HG03442 (cell line): ENCODE measurements around the gene LZTS2.
"Not testable (repeated sequence)": the region's sequence is repeated elsewhere in the genome, so short reads cannot be mapped to it uniquely, and the experiment has no call there.

ENCODE experiments used
- ATAC-seq: cut with Tn5 transposase; IDR thresholded peaks from one replicate; pipeline ENCODE4 v1.9.1; 2021; ENCODE audit warnings: mild to moderate bottlenecking, moderate library complexity; ENCODE audit not compliant: unreplicated experiment

Gene LZTS2

DNA sequence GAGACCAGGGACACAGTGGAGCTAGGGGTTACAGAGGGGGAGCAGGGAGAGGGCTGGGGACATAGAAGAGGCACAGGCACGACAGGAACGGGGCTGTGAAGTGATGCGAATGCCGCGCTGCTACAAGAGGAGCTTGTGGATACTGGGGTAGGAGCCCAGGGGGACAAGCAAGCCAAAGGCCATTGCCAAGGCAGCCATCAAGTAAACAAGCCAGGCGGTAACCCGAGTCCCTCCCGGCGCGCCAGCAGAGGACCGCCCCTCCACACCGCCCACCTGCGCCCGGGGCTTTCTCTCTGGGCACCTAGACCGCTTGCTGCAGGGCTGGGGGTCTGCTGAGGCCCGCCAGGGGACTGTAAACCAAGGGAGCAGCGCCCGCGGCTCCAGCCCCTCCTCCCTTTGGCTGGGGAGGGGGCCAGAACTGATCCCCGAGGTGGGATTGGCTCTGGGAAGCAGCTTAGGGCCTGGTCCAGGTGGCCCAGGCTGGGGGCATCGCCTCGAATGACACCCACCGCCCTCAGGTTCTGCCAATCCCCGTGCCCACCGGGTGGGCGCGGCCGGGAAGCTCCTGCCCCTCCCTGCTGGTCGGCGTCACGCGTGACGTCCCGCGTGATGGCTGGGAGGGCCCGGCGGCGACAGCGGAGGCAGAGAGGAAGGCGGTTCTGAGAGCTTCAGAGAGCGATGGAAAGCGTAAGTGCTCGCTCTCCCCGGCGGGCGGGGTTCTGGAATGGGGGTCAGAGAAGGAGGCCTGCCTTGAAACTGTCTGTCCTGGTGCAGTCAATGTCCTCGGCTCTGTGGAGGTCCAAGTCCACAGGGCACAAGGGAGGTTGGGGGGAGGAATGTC is 32.4 kb downstream of the LZTS2 start:
- peak; percentile 36 for ATAC-seq

DNA sequence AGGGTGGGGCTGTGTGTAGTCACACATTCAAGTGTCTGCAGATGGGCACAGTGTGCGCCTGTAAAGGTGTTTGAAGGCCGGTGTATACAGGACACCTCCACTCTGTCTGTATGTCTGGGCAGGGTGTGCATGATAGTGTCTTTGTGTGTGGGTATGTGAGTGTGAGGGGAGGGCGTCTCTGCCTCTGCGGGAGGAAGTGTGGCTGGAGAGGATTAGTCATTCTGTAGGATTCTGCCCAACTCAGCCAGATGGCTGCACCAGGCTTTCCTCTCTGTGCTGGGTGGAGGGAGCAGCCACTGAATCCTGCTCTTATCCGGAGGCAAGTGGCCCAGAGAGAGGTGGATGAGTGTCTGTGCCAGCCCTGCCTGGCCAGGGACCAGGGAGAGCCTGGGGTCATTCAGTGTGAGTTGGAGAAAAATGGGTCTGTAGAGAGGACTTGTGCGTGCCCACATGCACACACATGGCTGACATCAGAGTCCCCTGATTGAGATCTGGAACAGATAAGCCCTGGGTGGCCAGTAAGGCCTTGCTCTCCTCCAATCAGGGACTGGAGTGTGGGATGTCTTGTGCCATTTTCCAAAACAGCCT is 33.1 kb downstream of the LZTS2 start:
- peak; percentile 23 for ATAC-seq

DNA sequence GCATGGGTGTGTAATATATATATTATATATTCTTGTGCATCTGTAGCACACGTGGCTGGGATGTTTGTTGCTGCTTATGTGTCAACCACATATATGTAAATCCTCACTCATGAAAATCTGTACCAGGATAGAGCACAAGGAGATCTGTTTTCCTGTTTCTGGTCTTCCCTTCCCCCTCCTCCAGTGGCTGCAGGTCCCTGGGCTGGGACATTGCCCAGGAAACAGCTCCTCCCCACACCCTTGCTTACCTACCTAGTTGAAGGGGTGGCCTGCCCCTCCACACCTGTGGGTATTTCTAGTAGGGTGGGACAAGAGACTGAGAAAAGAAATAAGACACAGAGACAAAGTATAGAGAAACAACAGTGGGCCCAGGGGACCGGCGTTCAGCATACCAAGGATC is 33.7 kb downstream of the LZTS2 start:
- no peak for ATAC-seq

DNA sequence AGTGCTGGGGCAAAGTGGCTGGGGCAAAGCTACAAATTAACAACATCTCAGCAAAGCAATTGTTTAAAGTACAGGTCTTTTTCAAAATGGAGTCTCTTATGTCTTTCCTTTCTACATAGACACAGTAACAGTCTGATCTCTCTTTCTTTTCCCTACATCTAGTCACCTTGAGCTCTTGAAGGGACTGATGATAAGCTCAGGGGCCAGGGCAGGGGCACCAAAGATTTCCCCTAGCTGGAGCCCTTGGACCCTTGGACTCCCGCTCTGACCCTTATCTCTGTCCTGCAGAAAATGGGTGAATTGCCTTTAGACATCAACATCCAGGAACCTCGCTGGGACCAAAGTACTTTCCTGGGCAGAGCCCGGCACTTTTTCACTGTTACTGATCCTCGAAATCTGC is 34.8 kb downstream of the LZTS2 start:
- ATAC-seq, result not testable (repeated sequence)

DNA sequence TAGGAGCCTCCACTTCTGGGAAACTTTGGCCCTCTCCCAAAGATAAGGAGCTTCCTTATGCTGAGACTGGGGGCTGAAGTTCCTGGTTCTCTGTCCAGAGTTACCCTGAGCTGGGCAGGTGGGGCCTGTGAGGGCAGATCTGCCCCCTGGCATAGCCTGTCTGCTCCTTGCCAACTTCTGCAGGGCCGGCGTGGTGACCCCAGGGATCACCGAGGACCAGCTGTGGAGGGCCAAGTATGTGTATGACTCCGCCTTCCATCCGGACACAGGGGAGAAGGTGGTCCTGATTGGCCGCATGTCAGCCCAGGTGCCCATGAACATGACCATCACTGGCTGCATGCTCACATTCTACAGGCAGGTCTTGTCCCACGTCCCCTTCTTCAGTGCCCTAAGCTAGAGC is 35.7 kb downstream of the LZTS2 start:
- no peak for ATAC-seq

DNA sequence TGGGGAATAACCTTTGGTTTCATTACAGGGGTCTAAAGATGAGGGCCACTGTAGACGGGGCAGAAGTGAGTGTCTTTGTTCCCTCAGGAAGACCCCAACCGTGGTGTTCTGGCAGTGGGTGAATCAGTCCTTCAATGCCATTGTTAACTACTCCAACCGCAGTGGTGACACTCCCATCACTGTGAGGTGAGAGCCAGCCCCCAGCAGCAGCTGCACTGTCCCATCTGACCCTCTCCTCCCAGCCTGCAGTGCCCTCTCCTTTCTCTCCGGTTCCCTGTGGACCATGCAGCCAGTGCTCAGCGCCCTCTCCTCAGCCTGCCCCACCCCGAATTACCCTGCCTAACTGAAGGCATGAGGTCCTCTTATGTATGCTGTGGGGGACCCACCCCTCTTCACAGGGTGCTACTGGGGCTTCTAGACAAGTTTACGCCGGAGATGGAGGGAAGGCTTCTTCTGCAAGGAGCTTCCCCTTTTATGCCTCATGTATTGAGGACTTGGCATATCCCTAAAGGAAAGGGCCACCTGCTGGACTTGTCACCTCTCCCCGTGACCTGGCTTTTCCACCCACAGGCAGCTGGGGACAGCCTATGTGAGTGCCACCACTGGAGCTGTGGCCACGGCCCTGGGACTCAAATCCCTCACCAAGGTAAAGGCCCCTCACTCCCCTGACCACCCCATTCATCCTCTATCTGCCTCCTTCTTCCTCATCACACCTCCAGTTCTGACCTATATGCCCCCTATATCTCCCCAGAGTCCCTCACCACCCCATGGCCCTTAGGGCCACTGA is 36.5 kb downstream of the LZTS2 start:
- no peak for ATAC-seq

DNA sequence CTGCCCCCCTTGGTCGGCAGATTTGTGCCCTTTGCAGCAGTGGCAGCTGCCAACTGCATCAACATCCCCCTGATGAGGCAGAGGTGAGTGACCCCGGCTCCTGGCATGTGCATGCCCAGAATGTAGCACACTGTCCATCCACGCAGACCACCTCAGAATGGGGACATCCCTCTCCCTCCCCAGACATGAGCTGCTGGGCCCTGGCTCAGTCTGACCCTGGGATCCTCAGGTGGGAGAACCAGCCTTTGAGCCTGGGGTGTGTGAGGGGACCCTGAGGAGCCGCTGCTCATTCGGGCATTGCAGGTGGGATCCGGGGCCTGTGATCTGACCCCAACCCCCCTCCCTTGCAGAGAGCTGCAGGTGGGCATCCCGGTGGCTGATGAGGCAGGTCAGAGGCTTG is 37.1 kb downstream of the LZTS2 start:
- no peak for ATAC-seq

DNA sequence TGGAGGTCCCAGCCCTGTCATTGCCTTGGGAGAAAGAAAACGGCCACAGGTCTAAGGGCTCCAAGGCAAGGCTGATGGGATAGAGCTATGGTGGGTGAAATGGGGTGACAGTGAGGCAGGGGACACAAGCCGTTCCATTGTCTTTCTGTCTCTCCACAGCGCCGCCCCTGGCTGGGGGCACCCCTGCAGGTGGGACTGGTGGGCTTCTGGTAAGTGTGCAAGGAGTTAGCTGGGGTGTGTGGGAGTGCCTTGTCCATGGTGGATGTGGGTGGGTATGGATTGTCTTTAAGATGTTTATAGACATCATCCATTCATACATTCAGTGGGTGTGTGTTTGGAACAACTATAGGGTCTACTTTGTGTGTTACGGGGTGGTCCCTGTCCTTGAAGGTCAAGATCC is 38.9 kb downstream of the LZTS2 start:
- no peak for ATAC-seq

DNA sequence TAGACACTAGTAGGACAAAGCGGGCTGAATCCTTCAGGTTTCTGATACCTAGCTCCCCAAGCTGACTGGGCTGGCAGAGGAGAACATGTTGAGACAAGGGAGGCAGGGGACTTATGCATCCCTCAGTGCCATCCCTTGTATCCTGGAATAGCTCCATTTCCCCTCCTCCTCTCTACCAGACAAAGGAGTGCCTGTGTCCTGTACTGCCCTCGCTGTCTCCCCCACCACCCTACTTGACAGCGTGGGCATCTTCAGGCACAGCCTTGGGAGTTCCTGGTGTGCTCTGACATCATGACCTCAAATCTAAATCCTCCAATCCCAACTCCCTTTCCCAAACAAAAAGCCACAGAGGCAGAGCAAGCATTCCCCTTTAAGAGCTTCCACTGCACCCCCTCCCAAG is 40.5 kb downstream of the LZTS2 start:
- no peak for ATAC-seq

DNA sequence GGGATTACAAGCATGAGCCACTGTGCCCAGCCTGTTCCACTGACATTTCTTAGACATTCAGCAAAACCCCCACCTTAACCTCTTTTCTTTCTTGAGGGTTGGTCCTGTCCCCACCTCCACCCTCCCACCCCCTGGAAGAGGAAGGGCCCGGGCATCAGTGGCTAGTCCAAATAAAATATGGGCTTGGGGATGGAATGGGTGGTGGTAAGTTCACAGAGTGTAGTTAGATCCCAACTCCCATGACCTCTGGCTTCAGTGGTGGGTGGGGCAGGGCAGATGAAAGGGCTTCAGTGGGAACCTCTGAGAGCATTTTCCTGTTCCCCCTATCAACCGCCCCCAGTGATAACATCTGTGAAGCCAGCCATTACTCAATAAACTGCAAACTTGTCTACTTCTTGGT is 41.2 kb downstream of the LZTS2 start:
- ATAC-seq, result no peak

DNA sequence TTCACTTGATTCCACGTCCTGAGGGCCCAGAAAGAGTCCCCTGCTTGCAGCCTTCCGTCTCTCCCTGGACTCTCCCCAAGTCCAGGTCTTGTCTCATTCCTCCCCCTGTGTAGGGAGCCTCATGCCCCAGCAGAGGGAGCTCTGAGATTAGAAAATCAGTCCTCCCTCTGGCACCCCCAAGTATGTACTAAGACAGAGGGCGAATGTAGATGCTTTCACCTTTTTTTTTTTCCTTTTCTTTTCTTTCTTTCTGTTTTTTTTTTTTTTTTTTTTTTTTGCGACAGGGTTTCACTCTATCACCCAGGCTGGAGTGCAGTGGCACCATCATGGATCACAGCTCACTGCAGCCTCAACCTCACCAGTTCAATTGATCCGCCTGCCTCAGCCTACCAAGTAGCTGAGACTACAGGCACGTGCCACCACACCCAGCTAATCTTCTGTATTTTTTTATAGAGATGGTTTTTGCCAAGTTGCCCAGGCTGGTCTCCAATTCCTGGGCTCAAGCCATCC is 41.7 kb downstream of the LZTS2 start:
- ATAC-seq, result no peak

DNA sequence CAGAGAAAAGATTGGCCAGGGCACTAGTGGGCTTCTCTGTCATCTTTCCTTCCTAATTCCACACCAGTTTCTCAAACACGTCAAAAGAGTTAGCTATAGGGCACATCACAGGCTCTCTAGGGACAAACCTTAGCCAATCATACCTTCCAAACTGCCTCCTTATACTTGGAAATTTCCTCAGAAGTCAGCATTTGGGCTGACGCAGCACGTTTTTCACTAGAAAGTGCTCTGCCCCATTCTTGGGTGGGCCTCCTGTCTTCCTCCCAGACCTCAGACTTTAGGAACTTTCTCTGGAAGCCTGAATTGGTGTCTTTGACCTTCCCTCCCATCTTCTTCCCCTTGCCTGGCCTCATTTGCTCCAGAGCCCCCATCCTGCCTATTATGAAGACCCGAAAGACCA is 42.5 kb downstream of the LZTS2 start:
- no peak for ATAC-seq

DNA sequence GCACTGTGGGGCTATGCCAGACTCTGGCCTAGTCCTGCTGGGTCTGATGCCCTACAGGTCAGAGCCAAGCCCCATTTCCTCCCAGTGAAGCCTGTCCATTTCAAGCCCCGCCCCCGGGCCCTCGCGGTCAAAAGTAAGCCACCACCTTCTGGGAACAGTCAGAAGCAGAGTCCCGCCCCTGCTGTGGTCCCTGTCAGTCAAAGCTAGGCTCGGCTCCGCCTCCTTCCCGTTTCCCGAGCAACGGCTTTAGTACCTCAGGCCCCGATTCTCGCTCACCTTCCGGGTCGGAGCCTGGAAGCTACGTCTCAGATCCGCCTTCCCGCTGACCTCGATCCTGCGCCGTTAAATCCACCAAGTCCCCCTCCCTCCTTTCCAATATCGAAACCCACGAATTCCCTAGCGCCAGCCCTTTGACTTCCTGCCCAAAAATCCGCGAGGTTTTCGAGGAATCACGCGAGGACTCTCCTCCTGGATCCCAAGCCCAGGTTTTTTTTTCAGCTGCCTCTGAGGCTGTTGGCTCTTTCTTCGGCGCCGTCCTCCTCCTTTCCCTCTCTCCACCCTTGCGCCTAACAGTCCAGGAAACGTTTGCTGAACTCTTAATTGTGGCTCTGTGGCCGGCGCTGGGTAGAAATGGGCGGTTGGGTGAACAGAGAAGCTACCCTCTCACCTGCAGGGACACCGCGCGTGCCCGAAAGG is 43.2 kb downstream of the LZTS2 start:
- ATAC-seq, result peak; percentile 92

DNA sequence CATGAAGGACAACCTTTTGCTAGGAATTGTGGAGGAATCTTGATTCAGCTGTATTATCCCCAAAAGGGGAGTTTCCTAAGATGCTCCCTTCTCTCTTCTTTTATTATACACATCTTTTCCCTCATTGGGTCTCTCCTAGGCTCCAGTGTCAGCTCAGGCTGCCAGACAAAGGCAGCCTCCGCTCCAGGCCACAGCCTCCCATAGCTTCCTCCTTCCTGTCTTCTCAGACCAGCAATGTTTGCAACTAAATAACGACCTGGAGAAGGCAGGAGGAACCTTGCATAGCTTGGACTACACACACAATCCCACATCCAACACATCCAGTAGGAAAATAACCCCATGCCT is 43.7 kb downstream of the LZTS2 start:
- ATAC-seq, result no peak

DNA sequence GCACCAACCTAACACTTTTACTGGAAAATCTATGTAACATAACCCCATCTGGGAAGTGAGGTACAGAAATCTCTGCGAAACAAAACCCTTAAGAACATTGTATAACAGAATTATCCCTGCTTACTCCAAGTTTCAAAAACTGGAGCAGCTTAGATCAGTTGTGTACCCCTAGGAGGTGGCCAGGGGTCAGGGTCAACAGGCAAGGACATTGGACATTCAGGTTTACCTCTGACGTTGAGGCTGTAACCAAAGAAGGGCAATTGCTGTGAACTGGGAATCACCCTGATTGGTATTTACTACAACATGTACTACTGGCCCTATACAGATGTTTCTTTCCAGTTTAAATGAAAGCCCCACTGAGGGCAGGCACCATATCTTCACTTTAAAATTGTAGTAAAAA is 44.5 kb downstream of the LZTS2 start:
- no peak for ATAC-seq

DNA sequence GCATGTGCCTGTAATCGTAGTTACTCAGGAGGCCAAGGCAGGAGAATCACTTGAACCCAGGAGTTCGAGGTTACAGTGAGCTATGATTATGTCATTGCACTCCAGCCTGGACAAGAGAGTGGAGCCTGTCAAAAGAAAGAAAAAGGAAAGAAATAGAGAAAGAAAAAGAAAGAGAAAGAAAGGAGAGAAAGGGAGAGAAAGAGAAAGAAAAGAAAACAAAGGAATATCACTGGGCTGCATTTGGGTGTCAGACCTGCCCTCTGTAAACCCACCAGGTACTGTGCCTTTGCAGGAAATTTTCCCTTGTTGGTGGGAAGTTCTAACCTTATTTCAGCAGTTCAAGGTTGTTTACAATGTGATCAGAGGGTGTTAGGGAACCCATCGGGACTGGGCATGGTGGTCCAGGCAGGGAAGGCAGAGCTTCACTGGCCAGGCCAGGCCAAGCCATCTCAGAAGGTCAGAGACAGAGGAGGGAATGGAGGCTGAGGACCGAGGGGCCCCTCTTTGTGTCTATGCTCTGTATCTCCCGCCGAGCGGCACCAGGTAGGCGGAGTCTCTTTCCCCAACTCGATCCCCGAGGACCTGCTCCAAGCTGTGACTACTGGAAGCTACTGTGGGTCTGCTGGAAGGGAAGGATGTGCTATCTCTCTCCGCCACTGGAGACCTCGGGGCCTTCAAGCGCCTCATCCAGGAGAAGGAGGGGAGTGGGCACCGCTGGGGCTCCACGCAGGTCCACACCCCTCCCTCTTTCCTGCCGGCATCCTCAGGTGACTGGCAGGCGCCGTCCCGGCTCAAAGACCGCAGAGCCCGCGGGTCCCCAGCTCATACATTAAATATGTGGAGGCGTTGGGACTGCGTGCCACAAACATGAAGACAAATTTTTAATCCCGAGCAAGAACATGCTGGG is 47.0 kb downstream of the LZTS2 start:
- no peak for ATAC-seq

DNA sequence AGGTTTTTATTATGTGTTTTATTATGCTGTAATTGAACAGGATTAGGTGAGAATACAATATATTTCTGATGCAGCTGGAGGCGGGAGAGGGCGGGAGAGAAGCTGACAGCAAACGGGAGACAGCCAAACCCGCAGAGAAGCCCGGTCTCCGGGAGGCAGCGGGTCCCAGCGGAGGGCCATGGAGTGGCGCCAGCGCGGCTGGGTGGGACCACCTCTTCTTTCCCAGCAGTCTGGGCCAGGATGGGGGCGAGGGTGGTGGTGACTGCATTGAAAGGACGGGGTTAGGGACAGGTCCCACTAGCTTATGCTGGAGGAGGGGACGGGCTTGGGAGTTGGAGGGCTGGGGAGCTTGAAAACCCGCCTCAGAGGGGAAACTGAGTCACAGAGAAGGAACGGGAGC is 47.7 kb downstream of the LZTS2 start:
- ATAC-seq, result no peak

DNA sequence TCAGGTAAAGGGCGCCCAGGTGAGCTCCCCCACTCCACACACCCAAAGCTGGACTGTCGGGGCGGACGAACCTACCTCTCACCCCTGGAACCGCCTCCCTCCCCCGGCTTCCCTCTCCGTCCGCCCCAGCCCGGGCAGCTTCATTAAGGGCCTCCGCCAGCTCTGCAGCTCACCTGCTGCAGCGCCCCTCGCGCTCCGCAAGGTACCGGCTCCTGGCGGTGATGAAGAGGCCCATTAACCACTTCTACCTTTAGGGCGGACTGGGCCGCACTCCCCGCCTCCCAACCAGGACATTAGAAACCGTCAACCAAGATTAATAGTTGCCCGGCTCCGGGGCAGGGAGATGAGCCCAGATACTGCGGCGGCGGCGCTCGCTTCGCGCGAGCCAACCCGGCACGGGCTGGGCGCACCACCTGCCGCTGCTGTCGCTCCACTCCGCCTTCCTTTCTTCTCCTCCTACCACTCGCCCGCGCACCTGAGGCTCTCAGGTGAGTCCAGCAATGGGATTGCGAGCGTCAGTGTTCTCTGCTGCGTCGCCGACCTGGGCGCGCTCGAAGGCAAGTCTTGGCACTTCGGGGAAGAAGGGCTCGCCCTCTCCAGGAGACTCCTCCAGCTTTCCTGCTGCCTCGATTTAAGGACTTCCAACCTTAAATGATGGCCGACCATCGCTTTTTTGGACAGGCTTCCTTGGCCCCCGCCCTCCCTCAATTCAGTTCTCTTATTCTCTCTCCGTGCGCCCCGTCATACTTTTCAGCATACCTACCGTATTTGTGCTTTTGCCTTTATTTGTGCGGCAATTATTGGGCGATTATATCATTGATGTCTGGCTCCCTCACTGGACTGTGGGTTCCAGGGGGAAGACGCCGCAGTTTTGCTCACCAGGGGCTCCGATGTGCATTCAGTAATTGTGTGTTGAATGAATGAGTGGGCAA is 48.6 kb downstream of the LZTS2 start:
- no peak for ATAC-seq
